Mucosa of descending colon (tissue), 3 donors: ENCODE data around the gene TPBGL. TPM values are rescaled to one million over a fixed set of nuclear protein-coding genes. Genes with fewer than 3 reads are reported as not detected.
A peak's percentile ranks its signal among the peaks of the same experiment; 100 is the strongest.

ENCODE experiments used
- ATAC-seq: fragments of 200-7000 bp; cut with Tn5 transposase; one replicate; pipeline ENCODE4 v1.9.1; 2020; ENCODE audit warnings: mild to moderate bottlenecking, moderate library complexity
- DNase-seq, 3 donors: peaks; one replicate each; pipeline ENCODE4 v3.0.0-alpha.2; 2020
- H3K36me3 ChIP-seq: fragments of 200-600 bp; one replicate; pipeline ENCODE4 v1.8.0; 2021; ENCODE audit warnings: low read depth, mild to moderate bottlenecking
- H3K4me1 ChIP-seq: fragments of 200-600 bp; one replicate; pipeline ENCODE4 v1.8.0; 2021; ENCODE audit warnings: low read depth, mild to moderate bottlenecking
- H3K4me3 ChIP-seq: fragments of 200-600 bp; one replicate; pipeline ENCODE4 v1.8.0; 2021; ENCODE audit warnings: mild to moderate bottlenecking
- H3K9me3 ChIP-seq: fragments of 200-600 bp; one replicate; pipeline ENCODE4 v1.8.0; 2021; ENCODE audit warnings: mild to moderate bottlenecking
- CTCF ChIP-seq: fragments of 200-600 bp; IDR thresholded peaks from one replicate; pipeline ENCODE4 v1.8.0; 2022; ENCODE audit warnings: antibody characterized with exemption, mild to moderate bottlenecking
- intact Hi-C, 2 donors: fragments of 100-400 bp; cut with DNase I in 1 of 2; cut with micrococcal nuclease in 1 of 2; formaldehyde crosslinking; loops; one replicate each; pipeline versions ENCODE4 v1.11.0 to v1.11.1; 2022; cut with DNase I, micrococcal nuclease
- total RNA-seq, 3 donors: library from RNA; stranded (reverse); fragmentation: NEBNext Ultra II Directional in 2 of 3; extraction: Animal tissue kit (Norgen Biotek cat#: 25700) in 2 of 3; gene quantifications; one replicate each; pipeline versions ENCODE4 v1.2.1 to v1.2.4, GENCODE V29; 2021 to 2023
- donor health status: DM: no; HTN: no; CAD: no; lungs with moderate emphysema.
- donor health status: DM: no; HTN: no; CAD: no.
- donor health status: DM: no; HTN: yes; CAD: no.

Gene TPBGL
- total RNA-seq, 3 donors from 2014 or later = 0.17 to 0.57 TPM; not detected in 1

DNA sequence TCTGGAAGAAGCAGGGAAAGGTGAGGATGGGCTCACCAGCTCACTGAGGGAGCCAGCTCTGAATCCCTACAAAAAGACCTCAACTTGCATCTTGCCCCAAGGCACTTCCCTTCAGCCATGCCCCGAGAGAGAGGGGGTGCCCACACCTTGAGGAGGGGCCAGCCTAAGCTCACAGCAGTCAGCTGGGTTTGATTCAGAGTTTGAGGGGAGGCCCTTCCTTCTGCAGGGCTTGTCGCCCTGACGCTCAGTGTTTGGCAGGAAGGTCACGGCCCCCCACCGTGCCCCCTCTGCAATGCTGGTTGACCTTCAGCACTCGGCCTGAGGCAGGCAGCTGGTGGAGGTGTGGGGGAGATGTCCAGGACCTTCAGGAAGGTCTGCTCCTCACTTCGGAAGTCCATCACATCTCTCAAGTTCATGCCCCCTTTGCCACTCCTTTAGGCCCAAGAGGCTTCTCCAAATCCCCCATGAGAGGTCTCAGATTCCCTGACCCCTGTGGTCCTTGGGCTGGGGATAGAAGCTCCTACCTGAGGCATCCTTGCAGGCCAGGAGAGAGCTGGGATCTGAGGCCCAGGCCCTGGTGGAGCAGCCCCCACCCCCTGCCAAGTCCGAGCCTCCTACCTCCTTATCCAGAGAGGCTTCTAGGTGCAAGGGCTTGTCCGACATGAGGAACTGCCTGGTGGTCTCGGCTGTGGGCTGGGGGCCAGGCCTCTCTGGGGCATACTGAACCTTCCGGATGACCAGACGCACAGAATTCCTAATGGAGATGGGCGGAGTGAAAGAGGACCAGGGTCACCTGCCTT lies 37.6 kb downstream of the TPBGL start:
- H3K4me1 ChIP-seq = peaks cover 5% of the 10 kb centered on the region
- intact Hi-C loops = no loop called here
- H3K36me3 ChIP-seq = no peaks in the 10 kb centered on the region
- H3K9me3 ChIP-seq = no peaks in the 10 kb centered on the region
- no peak for ATAC-seq
- no peak for TF ChIP-seq CTCF
- H3K4me3 ChIP-seq = no peak overlapping the region
- no peak for DNase-seq

GRCh38 chr11:75279273-75279672 lies 38.7 kb downstream of the TPBGL start:
- DNase-seq (no peak), ATAC-seq (no peak)
- H3K4me1 ChIP-seq = peaks cover 5% of the 10 kb centered on the region
- H3K9me3 ChIP-seq = no peaks in the 10 kb centered on the region
- TF ChIP-seq CTCF = no peak
- H3K36me3 ChIP-seq = no peaks in the 10 kb centered on the region
- H3K4me3 ChIP-seq = no peak overlapping the region
- intact Hi-C loops = no loop called here

DNA sequence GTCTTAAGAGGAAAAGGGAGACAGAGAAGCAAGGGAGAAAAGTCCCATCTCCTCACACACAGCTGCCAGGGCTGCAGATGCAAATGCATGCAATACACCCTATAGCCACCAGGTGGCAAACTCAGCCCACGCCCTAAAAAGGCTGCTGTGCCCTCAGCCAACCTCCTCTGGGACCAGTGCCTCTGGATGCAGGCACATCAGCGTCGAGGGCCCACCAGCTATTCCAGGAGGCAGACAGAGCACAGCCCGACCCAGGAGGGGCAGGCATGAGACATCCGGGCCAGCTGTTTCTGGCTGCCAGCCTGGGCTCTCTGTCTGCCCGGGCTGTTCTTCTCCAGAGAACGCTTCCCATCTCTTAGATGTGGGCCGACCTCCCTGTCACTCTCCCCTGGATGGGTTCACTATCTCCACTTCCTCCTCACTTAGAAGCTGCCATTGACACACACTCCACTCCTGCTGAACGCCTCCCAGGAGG lies 39.7 kb downstream of the TPBGL start:
- ATAC-seq = peak; percentile 92
- no peaks in the 10 kb centered on the region for H3K36me3 ChIP-seq

GRCh38 chr11:75280770-75281468 lies 40.3 kb downstream of the TPBGL start:
- ATAC-seq (peak; percentile 62), DNase-seq (peak in 2 of 3 donors; percentile 33 to 50)
- no peaks in the 10 kb centered on the region for H3K9me3 ChIP-seq
- intact Hi-C loops = loop anchor here (5.0 kb wide), 1 partner anchor 106 kb away; no protein-coding TSS in a partner anchor
- no peaks in the 10 kb centered on the region for H3K36me3 ChIP-seq
- no peak overlapping the region for H3K4me3 ChIP-seq
- H3K4me1 ChIP-seq = peaks cover 5% of the 10 kb centered on the region
- no peak for TF ChIP-seq CTCF

More for the DNA sequence above, 39.7 kb downstream of the TPBGL start:
- Histone ChIP-seq H3K4me3 (no peak overlapping the region), H3K4me1 (peaks cover 5% of the 10 kb centered on the region), H3K9me3 (no peaks in the 10 kb centered on the region)
- TF ChIP-seq CTCF = peak; percentile 91
- peak; percentile 76 to 88 (median 80) for DNase-seq
- intact Hi-C loops = loop anchor here (5.0 kb wide), 1 partner anchor 107 kb away; no protein-coding TSS in a partner anchor

- intact Hi-C loops = loop anchor here (5.0 kb wide), 1 partner anchor 106 kb away; no protein-coding TSS in a partner anchor
- no peak for ATAC-seq
- Histone ChIP-seq H3K9me3 (no peaks in the 10 kb centered on the region), H3K4me1 (peaks cover 5% of the 10 kb centered on the region), H3K4me3 (no peak overlapping the region), H3K36me3 (no peaks in the 10 kb centered on the region)
- DNase-seq = no peak
- TF ChIP-seq CTCF = no peak
These were observed 41.0 kb downstream of the TPBGL start for GRCh38 chr11:75281469-75282095.
